HG03045 (cell line): ENCODE measurements around the gene ZNF641.

Experiments
- ATAC-seq: cut with Tn5 transposase; IDR thresholded peaks from one replicate; pipeline ENCODE4 v1.9.1; 2021; ENCODE audit warnings: mild to moderate bottlenecking, moderate library complexity; ENCODE audit not compliant: unreplicated experiment

ZNF641 gene

DNA sequence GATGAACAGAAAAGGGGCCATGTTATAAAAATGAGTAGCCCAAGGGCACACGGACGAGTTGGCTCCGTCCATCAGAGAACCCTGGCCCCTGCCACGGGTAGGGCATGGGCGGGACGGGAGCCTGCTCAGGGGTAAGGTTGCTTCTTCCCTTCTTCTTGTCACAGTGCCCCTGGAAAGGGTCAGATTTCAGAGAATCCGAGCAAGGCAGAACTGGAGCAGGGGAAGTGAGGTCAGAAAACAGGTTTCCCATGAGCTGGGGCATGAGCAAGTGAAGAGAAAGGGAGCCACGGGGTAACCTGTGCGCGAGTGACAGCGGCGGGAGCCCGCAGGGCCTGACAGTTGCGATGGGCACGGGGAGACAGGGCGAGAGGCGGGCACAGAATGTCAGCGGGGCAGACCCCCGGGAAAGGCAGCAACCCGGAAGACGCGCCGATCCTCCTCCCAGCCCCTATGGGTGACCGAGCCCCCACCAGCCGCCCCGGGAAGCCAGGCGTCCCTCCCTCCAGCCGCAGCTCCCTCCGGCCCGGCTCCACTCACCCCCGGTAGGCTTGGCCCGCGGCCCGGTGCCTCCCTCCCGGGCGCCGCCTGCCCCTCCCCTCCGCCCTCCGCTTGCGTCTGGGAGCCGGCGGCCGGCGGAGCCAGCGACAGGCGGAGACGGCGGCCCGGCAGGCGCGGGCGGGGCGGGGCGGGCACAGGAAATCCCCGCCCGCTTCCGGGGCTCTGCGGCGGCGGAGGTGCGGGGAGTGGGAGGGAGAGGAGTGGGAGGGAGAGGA, at the start of gene ZNF641:
Gene ZNF641, minus strand, starts transcription at position 671 of the 773 bp plus-strand sequence. CDS start 2,829 bp downstream, outside the sequence.
- ATAC-seq = peak; percentile 92

DNA sequence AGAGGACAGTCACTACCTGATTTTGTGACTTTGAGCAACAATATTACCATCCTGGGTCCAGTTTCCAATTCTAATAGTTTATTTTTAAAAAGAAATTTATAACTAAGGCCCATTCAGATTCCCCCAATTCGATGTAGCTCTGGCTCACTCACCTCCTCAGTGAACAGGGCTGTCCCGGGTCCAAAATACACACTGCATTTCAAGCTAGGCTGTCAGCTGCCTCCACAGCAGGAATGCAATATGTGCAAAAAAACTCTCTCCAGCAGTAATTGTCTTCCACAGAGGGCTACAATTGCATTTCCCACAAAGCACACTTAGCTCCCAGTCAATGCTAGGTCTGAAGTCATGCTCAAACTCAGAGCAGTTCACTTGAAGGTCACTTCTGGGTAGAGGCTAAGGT, 39.3 kb upstream of the ZNF641 start:
- ATAC-seq = no peak

DNA sequence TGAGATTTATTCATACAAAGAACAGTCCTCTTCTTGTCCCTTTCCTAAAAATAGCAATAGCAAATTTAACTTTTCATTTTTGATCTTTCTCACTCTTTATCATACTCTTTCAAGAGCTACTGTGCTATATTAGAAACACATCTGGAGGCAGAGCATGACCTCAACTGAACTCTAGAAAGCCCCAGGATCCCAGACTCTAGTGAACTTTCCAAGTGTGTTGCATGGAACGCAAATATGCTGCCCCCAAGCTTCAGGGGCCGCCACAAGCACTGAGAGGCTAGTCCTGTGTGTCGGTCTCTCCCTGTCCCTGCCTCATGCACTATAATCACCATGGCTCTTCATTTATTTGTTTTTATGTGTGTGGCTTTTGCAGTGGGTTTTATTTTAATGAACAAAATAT, 38.7 kb upstream of the ZNF641 start:
- ATAC-seq = no peak

DNA sequence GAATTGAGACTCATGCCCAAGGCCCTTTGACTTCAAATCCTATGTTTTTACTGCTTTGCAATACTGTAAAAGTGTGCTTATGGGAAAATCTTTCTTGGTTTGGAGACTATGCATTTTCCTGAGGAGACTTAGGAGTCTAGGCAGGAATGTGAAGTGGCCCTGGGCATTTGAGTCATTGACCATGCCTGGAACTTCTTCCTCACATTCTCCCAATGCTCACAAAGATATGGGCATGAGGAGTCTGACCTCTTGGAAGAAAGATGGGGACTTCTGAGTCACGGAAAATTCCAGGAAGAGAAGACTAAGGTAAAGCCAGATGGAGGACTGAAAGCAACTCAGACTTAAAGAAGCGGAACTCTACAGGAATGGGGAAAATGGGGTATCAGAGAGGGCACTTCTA, 38.2 kb upstream of the ZNF641 start:
- no peak for ATAC-seq

DNA sequence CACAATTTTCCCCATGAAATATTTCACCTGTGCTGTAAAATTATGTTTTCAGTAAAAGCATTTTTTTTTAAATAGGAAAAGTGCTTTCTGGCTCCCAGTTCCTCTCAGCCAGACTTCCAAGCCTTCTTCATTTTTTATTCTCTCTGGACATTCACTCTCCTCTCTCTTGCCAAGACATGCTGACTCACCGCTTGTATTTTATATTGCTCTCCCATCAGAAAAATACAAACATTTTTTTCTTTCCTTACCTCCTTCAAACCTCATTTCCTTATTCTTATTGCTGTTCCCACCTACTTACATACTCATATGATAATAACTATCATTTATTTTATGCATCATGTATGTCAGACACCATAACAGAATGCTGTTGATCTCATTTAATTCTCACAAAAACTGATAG, 37.7 kb upstream of the ZNF641 start:
- no peak for ATAC-seq

DNA sequence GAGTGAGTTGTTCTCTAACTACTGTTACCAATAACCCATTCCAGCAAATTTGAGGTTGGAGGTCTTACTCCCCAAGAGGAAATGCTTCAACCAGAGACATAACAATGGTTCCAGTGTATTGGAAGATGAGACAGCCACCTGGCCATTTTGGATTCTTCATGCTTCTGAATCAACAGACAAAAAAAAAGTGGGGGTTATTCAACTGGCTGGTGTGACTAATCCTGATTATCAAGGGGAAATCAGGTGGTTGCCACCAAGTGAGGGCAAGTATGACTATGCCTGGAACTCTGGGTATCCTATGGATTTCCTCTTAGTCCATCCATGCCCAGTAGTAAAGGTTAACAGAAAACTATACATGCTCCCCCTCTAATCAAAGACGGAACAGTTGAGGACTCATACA, 29.9 kb upstream of the ZNF641 start:
- no peak for ATAC-seq

DNA sequence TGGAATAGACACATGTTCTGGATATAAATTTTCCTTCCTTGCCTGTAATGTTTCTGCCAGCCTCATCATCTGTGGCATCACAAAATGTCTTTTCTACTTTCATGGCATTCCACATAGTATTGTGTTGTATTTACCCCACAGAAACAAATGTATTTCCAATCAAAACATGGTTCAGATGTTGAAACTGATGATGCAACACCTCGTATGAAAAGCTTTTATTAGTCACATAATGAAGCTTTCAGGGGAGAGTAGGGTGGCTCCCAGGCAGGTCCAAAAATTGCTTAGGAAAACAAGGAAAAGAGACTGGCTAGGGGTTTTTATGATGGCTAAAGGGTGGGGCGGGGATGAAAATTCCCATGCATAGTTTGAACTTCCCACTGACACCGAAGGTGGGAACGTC, 29.1 kb upstream of the ZNF641 start:
- no peak for ATAC-seq

DNA sequence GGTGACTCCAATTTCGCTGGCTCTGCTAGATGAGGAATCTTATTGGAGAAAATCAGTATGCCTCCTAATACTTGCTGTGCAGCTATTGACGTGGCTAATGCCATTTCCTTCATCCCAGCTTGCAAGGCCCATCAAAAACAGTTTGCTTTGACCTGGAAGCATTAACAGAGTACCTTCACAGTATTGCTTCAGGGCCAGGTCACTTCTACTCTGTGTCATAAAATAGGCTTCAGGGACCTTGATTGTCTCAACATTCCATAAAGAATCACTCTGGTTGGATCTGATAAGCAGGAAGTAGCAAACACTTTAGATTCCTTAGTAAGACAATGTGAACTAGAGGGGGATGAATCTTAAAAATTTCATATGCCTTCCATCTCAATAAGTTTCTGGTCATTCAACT, 26.9 kb upstream of the ZNF641 start:
- ATAC-seq = no peak

DNA sequence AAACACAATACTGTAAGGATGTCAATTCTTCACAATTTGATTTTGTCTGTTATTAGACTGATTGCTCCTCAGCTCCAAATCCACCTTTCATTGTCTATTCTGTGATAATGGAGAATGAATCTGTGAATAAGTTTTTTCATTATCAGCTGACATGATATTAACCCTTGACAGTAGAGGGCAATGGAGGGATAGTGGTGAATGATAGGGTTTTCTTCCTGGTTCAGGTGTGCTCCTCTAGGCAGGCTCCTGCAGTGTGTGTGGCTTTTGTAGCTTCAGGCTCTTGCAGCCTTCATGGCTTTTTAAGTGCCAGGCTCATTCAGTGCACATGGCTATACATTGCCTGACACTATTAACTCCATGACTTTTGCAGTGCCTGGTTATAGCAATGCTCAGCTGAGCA, 23.4 kb upstream of the ZNF641 start:
- no peak for ATAC-seq

DNA sequence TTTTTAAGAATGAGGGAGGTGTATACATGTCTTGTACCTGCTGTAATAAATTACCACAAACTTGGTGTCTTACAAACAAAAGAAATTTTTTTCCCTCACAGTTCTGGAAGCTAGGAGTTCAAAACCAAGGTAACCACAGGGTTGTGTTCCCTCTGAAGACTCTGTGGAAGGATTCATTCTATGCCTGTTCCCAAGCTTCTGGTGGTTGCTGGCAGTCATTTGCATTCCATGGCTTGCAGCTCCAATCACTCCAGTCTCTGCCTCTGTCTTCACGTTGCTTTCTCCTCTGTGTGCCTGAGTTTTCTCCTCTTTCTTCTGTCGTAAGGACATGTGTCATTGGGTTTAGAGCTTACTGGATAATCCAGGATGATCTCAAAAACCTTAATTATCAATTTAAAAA, 15.4 kb upstream of the ZNF641 start:
- no peak for ATAC-seq

DNA sequence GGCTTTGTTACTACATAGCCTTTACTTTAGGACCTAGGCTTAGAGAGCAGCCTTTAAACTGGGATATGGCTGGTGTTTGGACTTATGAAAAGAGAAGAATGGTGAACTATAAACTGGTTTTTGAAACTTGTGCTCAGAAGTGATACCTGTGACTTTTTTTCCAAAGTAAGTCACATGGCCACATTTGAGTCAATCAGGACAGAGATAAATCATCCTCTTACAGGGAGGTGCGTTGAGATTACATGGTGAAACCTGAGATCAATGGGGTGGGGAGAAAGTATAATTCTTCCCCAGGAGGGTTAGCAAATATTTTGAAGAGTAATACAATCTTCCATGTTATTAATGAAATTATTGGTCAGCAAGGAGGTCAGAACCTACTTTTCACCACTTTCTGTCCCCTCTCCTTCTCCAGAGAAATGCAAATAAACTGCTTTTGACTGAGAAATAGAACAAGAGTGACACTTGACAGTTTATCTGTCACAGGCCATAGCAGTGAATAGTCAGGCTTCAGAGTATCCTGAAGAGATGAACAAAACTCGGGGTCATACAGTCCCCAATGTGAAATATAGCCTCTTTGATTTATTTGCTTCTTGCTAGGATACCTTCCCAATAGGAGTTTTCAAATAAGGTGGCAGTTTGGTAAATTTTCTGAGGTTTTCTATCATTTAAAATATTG, 11.1 kb upstream of the ZNF641 start:
- ATAC-seq = no peak

DNA sequence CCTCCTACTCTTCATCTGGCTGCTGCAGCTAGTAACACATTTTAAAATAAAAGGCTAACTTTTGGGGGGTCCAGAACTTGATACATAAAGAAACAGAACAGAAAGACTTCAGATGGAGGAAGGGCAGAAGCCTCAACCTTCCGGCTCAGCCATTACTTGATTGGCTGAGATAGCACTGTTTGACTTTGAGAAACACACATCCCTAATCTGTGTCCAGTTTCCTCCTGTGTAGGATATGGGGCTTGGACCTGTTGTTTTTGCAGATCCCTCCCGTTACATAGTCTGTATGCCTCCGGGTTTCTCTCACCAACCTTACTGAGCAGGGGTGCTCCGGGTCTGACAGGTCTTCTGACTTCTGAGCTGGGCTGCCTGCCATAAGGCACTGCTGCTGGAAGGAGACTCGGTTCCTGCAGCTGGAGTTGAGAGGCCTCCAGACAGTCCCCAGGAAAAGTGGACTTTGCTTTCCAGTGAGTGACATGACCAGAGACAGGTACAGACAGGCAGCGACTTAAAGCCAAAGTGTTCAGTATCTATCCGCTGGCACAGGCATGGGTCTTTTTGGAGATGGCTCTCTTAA, 8.3 kb upstream of the ZNF641 start:
- ATAC-seq = no peak

DNA sequence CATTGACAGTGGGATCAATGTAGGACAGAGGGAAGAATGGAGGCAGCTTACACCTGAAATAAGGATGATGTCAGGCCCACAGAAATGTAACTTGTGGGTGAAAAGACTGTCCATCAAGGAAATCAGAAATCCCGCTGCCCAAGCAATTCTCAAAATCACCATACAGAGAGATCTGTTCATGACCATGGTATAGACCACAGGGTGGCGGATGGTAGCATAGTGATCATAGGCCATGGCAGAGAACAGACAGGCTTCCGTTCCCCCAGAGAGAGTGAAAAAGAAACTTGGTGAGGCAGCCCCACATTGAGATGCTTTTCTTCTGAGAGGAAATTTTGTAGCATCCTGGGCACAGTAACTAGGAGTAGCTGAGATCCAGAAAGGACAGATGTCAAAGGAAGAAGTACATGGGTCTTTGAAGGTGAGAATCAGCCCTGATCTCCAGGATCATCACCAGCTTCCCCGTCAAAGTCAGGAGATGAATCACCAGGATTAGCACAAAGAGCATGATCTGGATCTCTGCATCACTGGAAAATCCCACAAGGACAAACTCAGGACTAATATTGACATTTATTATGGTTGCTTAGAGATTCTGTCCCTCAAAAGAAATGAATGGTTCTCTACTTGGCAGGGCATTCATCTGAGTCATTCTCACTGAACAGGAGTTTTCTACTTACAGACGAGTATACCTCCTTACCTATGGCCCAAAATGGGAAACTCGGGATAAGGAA, 5.5 kb upstream of the ZNF641 start:
- no peak for ATAC-seq

DNA sequence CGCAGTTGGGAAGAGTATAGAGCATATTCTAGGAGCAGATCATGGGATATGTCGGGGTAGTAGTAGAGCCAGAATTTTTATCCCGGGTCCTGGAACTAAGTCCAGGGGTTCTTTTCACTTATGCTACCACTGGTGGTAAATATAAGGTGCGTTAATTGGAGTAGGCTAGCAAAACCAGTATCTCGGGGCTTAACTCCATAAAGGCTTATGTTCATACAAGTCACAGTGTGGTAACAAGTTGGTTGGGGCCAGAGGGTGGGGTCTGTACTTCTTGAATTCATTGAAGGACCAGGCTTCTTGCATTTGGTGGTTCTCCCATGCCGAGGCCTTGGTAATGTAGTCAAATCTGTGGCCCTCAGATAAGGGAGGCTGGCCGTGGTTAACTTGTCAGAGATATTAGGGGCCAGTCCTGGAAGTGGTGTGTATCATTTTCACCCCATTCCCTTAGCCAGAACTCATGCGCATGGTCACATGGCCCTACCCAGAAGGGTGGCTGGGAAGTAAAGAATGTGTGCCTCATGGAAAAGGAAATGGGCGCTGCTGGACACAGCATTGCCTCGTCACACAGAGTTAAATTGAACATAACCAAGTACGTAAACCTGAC, 1.5 kb upstream of the ZNF641 start:
- no peak for ATAC-seq

DNA sequence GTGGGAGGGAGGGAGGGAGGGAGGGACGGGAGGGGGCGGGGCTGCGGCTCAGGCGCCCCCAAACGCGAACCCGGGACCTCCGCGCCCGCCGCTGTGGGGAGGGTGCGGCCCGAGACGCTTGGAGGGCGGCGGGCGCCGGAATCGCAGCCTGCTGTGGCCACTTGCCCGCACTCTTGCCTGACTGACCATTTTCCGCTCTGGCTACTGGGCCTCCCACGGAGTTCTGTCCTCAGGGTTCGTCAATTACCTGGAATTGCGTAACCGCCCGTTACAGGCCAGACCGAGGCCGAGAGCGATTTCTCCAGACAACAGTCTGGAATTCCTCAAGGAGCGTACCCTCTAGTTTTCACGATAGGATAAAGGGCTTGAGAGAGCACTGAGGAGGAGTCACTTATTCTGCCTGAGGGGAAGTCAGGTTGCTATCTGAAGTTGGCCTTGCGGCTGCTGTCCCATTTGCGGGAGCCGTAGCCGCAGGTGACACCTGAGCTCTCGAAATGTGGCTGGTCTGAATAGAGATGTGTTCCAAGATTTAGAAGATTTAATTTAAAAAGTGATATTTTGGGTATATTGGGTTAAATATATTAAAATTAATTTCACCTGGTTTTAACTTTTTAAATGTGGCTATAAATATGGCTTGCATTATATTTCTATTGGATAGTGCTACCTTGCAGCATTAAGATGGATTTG, 446 bp upstream of the ZNF641 start:
- peak; percentile 3 for ATAC-seq

DNA sequence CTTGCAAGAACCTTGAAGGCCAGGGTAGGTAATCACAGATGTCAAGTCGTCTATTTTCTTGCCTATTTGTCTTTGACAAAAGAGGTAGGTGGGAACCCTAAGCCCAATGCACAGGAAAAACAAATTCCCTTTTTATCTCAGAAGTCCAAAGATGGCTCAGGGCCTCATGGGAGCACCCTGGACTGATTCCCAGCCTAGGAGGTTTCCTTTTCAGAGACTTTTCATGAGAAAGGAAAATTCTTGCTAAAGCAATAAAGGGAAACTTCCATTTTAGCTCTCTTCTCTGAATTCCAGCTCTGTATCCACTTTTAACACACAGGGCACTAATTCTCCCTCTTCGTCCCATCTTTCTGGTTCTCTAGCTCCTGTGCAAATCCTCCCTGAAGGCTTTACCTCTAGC, 1.2 kb downstream of the ZNF641 start:
- no peak for ATAC-seq

DNA sequence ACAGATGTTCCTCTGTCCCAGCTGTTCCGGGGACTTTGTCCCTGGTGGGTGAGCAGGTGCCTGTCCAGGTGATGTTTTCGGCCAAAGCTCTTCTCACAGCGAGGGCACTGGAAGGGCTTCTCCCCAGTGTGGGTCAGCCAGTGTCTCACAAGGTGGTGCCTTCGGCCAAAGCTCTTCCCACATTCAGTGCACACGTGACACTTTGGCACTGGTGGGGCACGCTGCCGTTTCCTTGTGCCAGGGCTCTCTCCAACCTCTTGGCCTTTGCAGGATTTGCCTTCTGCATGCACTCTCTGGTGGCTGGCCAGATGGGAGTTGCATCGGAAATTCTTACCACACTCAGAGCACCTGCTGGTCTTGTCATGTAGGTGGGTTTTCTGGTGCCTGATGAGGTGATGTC, 7.7 kb downstream of the ZNF641 start:
- no peak for ATAC-seq

DNA sequence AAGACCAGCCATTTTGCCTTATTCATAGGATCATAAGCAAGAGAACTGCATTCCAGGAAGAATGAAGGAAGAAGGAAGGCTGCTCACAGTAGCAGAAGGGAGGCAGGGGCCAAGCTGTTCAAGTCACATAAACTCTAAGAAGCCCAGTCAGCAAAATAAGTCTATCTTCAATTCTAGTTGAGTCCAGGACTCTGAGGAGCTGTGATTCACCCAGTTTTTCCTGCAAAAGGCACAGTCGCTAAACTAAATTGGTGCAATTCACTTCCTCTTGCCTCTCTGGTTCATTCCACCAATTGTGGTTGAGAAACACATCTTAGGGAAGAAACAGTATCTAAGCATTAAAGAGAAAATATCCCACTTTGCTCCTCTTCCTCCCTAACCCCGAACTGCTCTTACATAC, 9.8 kb downstream of the ZNF641 start:
- no peak for ATAC-seq

DNA sequence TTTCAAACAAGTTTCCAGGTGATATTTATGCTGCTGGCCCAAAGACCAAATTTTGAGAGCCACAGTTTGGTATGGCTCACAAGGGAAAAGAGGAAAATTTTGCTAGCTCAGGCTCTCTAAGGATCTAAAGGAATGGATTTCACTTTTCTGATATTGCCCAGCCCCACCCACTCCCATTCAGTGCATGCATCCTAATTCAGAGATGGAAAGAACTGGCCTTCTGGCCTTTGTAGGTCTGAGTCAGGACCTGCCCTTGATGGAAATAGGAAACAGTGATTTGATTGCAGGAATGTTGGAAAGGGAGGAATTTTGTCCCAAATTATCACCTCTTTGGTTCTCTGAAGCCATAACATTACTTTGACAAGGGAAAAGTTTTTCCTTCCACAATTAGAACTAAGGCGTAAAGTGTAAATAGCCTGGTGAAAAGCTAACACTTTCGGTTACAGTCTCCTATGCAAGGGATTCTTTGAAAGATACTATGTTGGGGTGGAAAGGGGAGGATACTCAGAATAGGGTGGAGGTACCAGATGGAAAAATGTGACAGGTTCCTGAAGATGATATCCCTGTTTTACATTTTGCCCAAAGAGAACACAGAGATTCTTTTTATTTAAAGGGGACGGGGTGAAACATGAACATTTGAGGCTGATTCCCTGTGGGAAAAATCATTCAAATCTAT, 11.1 kb downstream of the ZNF641 start:
- ATAC-seq = no peak

DNA sequence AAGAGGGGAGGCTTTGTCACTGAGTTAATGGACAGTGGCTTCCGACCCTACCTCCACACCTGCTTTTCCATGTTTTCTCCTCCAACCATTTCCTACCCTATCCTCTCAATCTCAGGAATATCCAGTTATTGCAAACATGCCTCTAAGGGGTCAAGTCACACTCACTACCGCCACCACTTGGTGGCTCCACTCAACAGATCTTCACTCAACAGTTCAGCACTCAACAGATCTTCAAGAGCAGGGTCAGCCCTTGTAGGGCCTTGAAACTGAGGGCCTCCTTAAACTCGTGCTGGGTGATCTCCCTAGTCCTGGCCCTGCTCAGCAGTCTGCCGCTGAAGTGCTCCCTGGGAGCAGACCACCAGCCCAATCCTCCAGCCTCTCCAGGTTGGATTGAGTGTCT, 14.2 kb downstream of the ZNF641 start:
- no peak for ATAC-seq
